ENCODE results near the gene MYH7. TPM values are rescaled to one million over a fixed set of nuclear protein-coding genes. Genes with fewer than 3 reads are reported as not detected.
A peak's percentile ranks its signal among the peaks of the same experiment; 100 is the strongest.

Gene MYH7
- total RNA-seq, 1 donor from 2014 or later: not detected

DNA sequence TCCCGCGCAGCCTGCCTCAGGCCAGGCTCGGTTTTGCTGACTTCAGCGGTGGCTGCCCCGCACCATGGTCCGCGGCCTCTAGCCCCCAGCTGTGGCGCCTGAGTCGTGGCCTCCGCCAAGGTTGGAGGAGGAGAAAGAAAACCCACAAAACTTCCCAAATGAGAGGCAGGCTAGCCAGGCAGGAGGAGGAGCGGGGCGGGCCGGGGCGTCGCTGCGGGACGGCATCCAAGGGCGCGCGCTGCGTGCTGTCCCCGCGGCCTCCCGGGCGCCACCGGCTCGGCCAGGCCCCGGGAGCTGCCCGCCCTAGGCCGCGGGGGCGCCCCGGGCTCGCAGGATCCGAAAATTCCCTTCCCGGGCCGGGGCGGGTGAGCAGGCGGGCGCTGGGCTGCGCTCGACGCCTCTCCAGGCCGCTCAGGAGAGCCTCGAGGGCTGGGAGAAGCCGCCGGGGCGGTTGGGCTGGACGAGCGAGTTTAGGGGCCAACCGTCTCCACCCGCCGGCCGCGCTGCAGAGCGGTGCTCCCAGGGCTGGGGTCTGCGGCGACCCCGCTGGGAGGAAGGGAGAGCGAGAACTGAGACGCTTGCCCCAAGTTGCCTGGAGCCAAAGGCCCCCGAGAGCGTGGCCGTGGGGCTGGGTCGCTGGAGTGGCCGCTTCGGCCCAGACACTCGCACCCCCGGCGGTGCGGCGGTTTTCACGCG lies 70.3 kb downstream of the MYH7 start, which contains the start of gene EFS:
Gene EFS, minus strand, starts transcription at position 137 of the 696 bp plus-strand sequence. CDS start 147 bp downstream, outside the sequence.
- H3K9ac ChIP-seq (ENCODE audit: low read length): peak within 1 kb of the TSS; percentile 81
- peak within 1 kb of the TSS; percentile 81 for H3K4me3 Mint-ChIP-seq (ENCODE audit: unreplicated experiment)

GRCh38 chr14:23364164-23365035 lies 71.1 kb downstream of the MYH7 start:
- FAIRE-seq: no peak
- Histone ChIP-seq H3K4me1 (ENCODE audit: insufficient read depth, low read length) (peaks cover 14% of the 10 kb centered on the region), H3K4me2 (ENCODE audit: low read length) (peak overlapping the region; percentile 87)

More for the DNA sequence above, 70.3 kb downstream of the MYH7 start, which contains the start of gene EFS:
- H3K9me3 Mint-ChIP-seq (ENCODE audit: unreplicated experiment): no peaks in the 10 kb centered on the region
- Histone ChIP-seq H3K27ac (ENCODE audit: low read depth, low read length) (peak within 1 kb of the TSS; percentile 19), H3K4me2 (ENCODE audit: low read length) (peak within 1 kb of the TSS; percentile 87), H3K9me3 (ENCODE audit: insufficient read depth, low read depth, low read length) (no peaks in the 10 kb centered on the region), H3K36me3 (ENCODE audit: insufficient read depth, low read length) (no peaks in the 10 kb centered on the region), H3K79me2 (ENCODE audit: insufficient read depth, low read length) (peaks cover 15% of the 10 kb centered on the region), H3K4me3 (ENCODE audit: insufficient read depth, low read depth, low read length) (peak within 1 kb of the TSS; percentile 58), H4K20me1 (ENCODE audit: insufficient read depth, low read length) (peaks cover 5% of the 10 kb centered on the region), H2AFZ (ENCODE audit: low read depth, low read length) (peak within 1 kb of the TSS; percentile 88), H3K4me1 (ENCODE audit: insufficient read depth, low read length) (peaks cover 14% of the 10 kb centered on the region), H3K27me3 (ENCODE audit: insufficient read depth, low read length) (no peaks in the 10 kb centered on the region)
- FAIRE-seq (no peak), DNase-seq (ENCODE audit: low read depth) (peak; percentile 10)
- H3K36me3 Mint-ChIP-seq (ENCODE audit: low read depth, unreplicated experiment): peaks cover 1% of the 10 kb centered on the region
- H3K4me1 Mint-ChIP-seq (ENCODE audit: low read depth, unreplicated experiment): no peaks in the 10 kb centered on the region
- H3K27me3 Mint-ChIP-seq (ENCODE audit: low read depth, unreplicated experiment): peaks cover 40% of the 10 kb centered on the region
- H3K27ac Mint-ChIP-seq (ENCODE audit: unreplicated experiment): peak within 1 kb of the TSS; percentile 69
- peak; percentile 73 for TF ChIP-seq EZH2 (IDR thresholded peaks at IDR 0.05; ENCODE audit: insufficient read depth, low read length)
- TF ChIP-seq, protein P1, sequence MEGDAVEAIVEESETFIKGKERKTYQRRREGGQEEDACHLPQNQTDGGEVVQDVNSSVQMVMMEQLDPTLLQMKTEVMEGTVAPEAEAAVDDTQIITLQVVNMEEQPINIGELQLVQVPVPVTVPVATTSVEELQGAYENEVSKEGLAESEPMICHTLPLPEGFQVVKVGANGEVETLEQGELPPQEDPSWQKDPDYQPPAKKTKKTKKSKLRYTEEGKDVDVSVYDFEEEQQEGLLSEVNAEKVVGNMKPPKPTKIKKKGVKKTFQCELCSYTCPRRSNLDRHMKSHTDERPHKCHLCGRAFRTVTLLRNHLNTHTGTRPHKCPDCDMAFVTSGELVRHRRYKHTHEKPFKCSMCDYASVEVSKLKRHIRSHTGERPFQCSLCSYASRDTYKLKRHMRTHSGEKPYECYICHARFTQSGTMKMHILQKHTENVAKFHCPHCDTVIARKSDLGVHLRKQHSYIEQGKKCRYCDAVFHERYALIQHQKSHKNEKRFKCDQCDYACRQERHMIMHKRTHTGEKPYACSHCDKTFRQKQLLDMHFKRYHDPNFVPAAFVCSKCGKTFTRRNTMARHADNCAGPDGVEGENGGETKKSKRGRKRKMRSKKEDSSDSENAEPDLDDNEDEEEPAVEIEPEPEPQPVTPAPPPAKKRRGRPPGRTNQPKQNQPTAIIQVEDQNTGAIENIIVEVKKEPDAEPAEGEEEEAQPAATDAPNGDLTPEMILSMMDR (IDR thresholded peaks at IDR 0.05; ENCODE audit: insufficient read depth, low read depth, low read length): no peak

More at GRCh38 chr14:23364164-23365035, 71.1 kb downstream of the MYH7 start:
- peaks cover 15% of the 10 kb centered on the region for H3K79me2 ChIP-seq (ENCODE audit: insufficient read depth, low read length)
- H3K9me3 Mint-ChIP-seq (ENCODE audit: unreplicated experiment): no peaks in the 10 kb centered on the region
- no peaks in the 10 kb centered on the region for H3K9me3 ChIP-seq (ENCODE audit: insufficient read depth, low read depth, low read length)
- peak overlapping the region; percentile 19 for H3K27ac ChIP-seq (ENCODE audit: low read depth, low read length)
- no peaks in the 10 kb centered on the region for H3K4me1 Mint-ChIP-seq (ENCODE audit: low read depth, unreplicated experiment)
- H3K4me3 Mint-ChIP-seq (ENCODE audit: unreplicated experiment): peak overlapping the region; percentile 81
- H3K27ac Mint-ChIP-seq (ENCODE audit: unreplicated experiment): peak overlapping the region; percentile 69
- peak; percentile 4 for DNase-seq (ENCODE audit: low read depth)
- H3K36me3 ChIP-seq (ENCODE audit: insufficient read depth, low read length): no peaks in the 10 kb centered on the region
- peaks cover 40% of the 10 kb centered on the region for H3K27me3 Mint-ChIP-seq (ENCODE audit: low read depth, unreplicated experiment)
- H4K20me1 ChIP-seq (ENCODE audit: insufficient read depth, low read length): peaks cover 5% of the 10 kb centered on the region
- peaks cover 1% of the 10 kb centered on the region for H3K36me3 Mint-ChIP-seq (ENCODE audit: low read depth, unreplicated experiment)
- peak overlapping the region; percentile 81 for H3K9ac ChIP-seq (ENCODE audit: low read length)
- peak overlapping the region; percentile 88 for H2AFZ ChIP-seq (ENCODE audit: low read depth, low read length)
- H3K27me3 ChIP-seq (ENCODE audit: insufficient read depth, low read length): no peaks in the 10 kb centered on the region
- TF ChIP-seq EZH2 (IDR thresholded peaks at IDR 0.05; ENCODE audit: insufficient read depth, low read length): no peak
- TF ChIP-seq, protein P1 (IDR thresholded peaks at IDR 0.05; ENCODE audit: insufficient read depth, low read depth, low read length): no peak
- H3K4me3 ChIP-seq (ENCODE audit: insufficient read depth, low read depth, low read length): peak overlapping the region; percentile 58

Small RNA genes within 50 kb of the gene (microRNA-seq; reads per million reads assigned to microRNA genes)
- gene MIR208A: not detected
- gene MIR208B: 1.4 reads per million

Other genes with a start within 250 kb of the MYH7 start
- gene RNF212B, start 197.7 kb downstream of the MYH7 start, total RNA-seq: not detected in 2 replicates
- 13.7 and 16.6 TPM in 2 replicates for gene HOMEZ, start 149.5 kb downstream of the MYH7 start, total RNA-seq
- 2.1 and 3.6 TPM in 2 replicates for gene PPP1R3E, start 132.8 kb downstream of the MYH7 start, total RNA-seq
- 19.6 and 21.4 TPM in 2 replicates for gene BCL2L2, start 128.8 kb downstream of the MYH7 start, total RNA-seq
- gene PABPN1, start 114.2 kb downstream of the MYH7 start, total RNA-seq: 147 and 162 TPM in 2 replicates
- 29.3 and 39.5 TPM in 2 replicates for gene SLC22A17, start 82.8 kb downstream of the MYH7 start, total RNA-seq
- 5.8 and 6.5 TPM in 2 replicates for gene EFS, start 70.5 kb downstream of the MYH7 start, total RNA-seq
- not detected in 2 replicates for gene IL25, start 62.9 kb downstream of the MYH7 start, total RNA-seq
- gene CMTM5, start 58.6 kb downstream of the MYH7 start, total RNA-seq: not detected in 2 replicates
- not detected in 2 replicates for gene MYH6, start 27.4 kb downstream of the MYH7 start, total RNA-seq
- 28.6 and 31.2 TPM in 2 replicates for gene NGDN, start 34.0 kb upstream of the MYH7 start, total RNA-seq
- gene ZFHX2, start 116.1 kb upstream of the MYH7 start, total RNA-seq: 27.3 TPM in 2 replicates
- gene THTPA, start 120.6 kb upstream of the MYH7 start, total RNA-seq: 6.8 and 8.1 TPM in 2 replicates
- gene AP1G2, start 132.1 kb upstream of the MYH7 start, total RNA-seq: 73.6 and 80.9 TPM in 2 replicates
- gene JPH4, start 143.1 kb upstream of the MYH7 start, total RNA-seq: 0.87 and 1.1 TPM in 2 replicates
- 1.1 and 2.1 TPM in 2 replicates for gene DHRS2, start 200.7 kb upstream of the MYH7 start, total RNA-seq

All from astrocyte (in vitro differentiated cells and primary cell).